ENCODE results near the gene PRKACG.
"Not testable (repeated sequence)": the region's sequence is repeated elsewhere in the genome, so short reads cannot be mapped to it uniquely, and the experiment has no call there.

Gene PRKACG

DNA sequence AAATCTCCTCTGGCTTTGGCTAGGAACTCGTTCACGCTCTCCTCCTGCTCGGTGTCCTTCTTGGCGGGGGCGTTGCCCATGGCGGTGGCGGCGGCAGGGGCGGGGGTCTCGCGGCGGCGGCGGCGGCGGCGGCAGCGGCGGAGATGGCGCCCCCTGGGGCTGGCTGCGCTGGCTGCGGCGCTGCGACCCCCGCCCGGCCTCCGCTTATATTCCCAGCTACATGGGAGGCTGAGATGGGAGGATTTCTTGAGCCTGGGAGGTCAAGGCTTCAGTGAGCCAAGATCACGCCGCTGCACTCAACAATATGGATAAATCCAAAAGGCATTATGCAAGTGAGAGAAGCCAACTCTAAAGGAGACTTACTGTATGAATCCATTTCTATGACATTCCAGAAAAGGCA is at the start of gene PRKACG:
Gene PRKACG, minus strand, starts transcription at position 101 of the 400 bp plus-strand sequence. Its CDS starts 21 bp downstream, at position 80.
- in situ Hi-C loops (cut with HindIII; ENCODE audit: low pct_ligation_motif_present, low pct_unique_long_range_greater_than_20kb, low sequenced_read_pairs): no loop called here
- no peak for DNase-seq

DNA sequence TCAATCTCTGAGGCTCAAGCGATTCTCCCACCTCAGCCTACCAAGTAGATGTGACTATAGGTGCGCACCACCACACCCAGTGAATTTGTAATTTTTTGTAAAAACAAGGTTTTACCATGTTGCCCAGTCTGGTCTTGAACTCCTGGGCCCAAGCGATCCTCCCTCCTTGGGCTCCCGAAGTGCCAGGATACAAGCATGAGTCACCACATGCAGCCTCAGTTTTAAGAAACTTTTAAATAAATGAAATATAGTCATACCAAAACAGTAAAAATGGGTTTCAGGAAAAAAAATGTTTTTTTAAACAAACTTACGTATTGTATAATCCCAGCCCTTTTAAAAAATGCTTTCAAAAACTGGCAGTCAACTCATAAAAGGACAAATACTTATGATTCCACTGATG is 48.3 kb upstream of the PRKACG start:
- no peak for DNase-seq
- in situ Hi-C loops (cut with HindIII; ENCODE audit: low pct_ligation_motif_present, low pct_unique_long_range_greater_than_20kb, low sequenced_read_pairs): no loop called here

DNA sequence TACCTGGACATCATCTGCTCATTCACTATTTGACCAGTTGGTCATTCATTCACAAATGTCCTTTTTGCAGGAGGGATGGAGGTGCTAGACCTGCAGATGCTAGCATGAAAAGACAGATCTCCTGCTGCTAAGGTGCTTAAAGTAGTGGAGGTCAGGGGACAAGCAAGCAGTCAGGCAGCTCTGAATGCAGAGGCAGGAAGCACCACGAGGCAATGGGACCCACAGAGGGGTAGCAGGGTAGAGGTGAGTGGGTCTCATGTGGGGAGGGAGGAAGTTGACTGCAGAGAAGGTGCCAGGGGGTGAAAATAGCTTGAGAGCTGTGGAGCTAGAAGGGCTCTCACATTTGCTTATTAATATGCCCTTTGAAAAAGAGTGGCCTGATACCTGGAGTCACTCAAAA is 46.9 kb upstream of the PRKACG start:
- in situ Hi-C loops (cut with HindIII; ENCODE audit: low pct_ligation_motif_present, low pct_unique_long_range_greater_than_20kb, low sequenced_read_pairs): no loop called here
- no peak for DNase-seq

DNA sequence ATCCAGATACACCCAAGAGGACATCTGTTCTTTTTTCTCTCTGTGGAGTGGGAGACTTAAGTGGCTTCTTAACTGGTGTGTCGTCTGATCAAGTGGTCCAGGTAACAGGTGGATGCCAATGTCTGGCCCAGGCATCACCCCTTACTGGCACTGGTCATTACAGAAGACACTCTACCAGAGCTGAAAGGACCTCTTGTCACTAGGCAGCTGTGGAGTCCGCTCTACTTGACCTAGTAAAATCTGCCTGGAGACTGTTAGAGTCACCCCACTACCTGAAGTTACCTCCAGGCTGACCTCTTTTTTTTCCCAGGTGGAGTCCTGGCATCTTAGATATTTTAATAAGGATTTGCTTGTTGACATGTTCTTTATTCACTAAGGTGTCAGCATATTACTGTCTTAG is 44.2 kb upstream of the PRKACG start:
- DNase-seq: no peak
- in situ Hi-C loops (cut with HindIII; ENCODE audit: low pct_ligation_motif_present, low pct_unique_long_range_greater_than_20kb, low sequenced_read_pairs): no loop called here

DNA sequence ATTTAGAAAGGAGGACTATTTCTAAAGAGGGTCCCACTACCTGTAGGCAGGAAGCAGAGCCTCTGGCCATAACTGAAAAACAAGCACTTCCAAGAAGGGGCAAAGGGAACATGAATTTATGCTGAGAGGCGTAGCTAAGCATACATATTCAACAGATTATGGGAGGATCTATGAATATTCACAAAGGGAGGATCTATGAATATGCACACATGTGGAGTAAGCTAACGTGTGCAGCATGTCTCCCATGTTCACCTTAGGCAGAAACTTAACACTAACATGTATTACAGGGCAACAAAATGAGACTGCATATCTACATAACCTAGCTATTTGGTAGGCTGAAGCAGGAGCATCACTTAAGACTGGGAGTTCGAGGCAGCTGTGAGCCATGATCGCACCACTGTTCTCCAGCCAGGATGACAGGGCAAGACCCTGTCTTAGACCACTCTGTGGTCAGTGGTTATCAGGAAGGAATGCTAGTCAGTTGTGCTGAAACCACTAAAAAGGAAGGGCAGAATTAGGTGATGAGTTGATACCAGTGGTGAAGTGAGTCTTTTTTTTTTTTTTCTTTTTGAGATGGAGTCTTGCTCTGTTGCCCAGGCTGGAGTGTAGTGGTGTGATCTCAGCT is 42.4 kb upstream of the PRKACG start:
- no peak for DNase-seq
- in situ Hi-C loops (cut with HindIII; ENCODE audit: low pct_ligation_motif_present, low pct_unique_long_range_greater_than_20kb, low sequenced_read_pairs): no loop called here

DNA sequence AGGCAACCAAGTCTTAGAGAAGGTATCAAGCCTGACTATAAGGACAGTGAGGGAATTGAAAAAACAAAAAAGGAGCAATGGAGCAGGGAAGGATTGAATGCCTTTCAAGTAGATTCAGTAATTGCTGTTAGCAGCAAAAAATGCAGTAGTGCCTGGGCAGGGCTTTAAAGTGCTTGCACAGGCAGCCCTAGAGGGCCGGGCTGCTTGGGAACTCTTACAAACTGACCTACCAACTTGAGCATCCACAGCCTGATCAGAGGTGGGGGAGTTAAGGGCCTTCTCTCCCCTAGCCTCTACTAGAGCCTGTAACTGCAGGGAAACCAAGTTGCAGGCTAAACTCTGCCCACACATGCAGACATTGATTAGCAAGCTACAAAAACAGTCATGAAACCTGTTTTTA is 41.1 kb upstream of the PRKACG start:
- DNase-seq: no peak

DNA sequence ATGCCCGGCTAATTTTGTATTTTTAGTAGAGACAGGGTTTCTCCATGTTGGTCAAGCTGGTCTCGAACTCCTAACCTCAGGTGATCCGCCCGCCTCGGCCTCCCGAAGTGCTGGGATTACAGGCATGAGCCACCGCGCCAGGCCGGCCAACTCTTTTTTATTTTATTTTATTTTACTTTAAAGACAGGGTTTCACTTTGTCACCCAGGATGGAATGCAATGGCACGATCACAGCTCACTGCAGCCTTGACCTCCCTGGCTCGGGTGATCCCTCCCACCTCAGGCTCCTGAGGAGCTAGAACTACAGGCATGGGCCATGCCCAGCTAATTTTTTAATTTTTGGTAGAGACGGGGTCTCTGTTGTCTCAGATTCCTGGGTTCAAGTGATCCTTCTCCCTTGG is 37.0 kb upstream of the PRKACG start:
- in situ Hi-C loops (cut with HindIII; ENCODE audit: low pct_ligation_motif_present, low pct_unique_long_range_greater_than_20kb, low sequenced_read_pairs); DNase-seq: not testable (repeated sequence)

More for the DNA sequence above, 41.1 kb upstream of the PRKACG start:
- in situ Hi-C loops (cut with HindIII; ENCODE audit: low pct_ligation_motif_present, low pct_unique_long_range_greater_than_20kb, low sequenced_read_pairs): no loop called here

DNA sequence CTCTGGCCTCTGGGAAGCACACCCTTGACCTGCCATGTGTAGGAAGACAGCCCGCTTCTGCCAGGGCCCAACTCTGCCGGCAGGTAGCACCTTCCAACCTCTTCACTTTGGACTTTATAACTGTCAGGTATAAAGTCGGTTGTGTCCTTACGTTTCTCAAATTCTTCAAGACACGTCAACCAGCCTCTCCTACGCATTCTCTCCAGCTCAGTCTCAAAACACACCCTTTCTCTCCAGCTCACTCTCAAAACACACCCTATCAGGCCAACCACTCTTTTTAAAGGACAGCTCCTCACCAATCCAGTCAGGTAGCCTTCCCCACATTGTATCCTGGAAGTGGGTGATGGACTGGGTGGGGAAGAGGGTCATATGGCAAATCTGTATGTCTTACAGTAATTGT is 35.2 kb upstream of the PRKACG start:
- DNase-seq: no peak
- in situ Hi-C loops (cut with HindIII; ENCODE audit: low pct_ligation_motif_present, low pct_unique_long_range_greater_than_20kb, low sequenced_read_pairs): no loop called here

DNA sequence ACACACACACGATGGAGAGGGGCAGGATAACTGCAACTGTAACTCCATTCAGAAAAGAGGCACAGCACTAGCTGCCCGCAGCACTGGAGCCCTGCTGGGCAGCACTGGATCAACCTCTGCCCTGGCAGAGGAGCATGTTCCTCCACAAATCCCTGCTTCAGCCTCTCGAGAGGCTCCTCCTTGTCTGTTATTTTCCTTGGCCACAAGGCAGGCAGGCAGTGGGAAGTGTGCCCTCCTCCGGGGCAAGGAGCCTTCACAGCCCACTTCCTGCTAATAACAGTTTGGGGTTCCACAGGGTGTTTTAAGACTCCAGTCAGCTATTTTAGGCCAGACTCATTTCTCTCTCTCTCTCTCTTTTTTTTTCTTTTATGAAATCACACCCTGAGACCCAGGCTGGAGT is 33.5 kb upstream of the PRKACG start:
- in situ Hi-C loops (cut with HindIII; ENCODE audit: low pct_ligation_motif_present, low pct_unique_long_range_greater_than_20kb, low sequenced_read_pairs): no loop called here
- DNase-seq: no peak

DNA sequence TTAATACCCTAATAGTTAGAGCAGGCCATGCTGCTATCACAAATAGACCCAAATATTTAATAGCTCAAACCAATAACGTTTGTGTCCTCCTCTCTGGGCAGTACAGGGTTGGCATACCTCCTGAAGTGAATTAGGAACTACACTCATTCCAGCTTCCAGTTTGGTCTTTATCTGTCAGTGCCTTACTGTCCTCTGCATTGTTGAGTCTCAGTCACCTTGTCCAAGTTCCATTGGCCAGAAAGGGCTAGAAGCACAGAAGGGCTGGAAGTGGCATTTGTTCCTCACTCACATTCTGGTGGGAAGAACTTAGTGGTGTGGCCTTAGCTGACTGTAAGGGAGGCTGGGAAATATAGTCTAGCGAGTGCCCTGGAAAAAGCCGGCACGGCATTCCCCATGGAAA is 32.8 kb upstream of the PRKACG start:
- no peak for DNase-seq
- in situ Hi-C loops (cut with HindIII; ENCODE audit: low pct_ligation_motif_present, low pct_unique_long_range_greater_than_20kb, low sequenced_read_pairs): no loop called here

DNA sequence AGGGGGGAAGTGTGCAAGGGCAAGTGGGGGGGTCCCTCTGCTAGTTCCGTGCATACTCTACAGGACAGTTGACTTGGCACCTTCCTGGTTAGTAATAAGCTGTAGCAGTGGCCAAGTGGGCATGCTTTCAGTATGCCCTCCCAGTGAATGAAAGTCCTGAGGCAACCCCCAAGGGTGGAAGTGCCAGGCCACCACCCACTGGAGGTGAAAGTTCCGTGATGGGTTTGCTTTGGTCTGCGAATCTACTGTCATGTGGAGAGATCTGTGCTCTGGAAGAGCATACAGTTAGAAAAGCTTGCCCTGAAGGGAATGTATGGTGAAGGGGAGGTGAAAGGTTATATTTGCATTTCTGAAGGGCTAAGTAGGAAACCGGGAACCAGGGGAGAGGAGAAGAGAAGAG is 31.9 kb upstream of the PRKACG start:
- no peak for DNase-seq
- in situ Hi-C loops (cut with HindIII; ENCODE audit: low pct_ligation_motif_present, low pct_unique_long_range_greater_than_20kb, low sequenced_read_pairs): no loop called here

DNA sequence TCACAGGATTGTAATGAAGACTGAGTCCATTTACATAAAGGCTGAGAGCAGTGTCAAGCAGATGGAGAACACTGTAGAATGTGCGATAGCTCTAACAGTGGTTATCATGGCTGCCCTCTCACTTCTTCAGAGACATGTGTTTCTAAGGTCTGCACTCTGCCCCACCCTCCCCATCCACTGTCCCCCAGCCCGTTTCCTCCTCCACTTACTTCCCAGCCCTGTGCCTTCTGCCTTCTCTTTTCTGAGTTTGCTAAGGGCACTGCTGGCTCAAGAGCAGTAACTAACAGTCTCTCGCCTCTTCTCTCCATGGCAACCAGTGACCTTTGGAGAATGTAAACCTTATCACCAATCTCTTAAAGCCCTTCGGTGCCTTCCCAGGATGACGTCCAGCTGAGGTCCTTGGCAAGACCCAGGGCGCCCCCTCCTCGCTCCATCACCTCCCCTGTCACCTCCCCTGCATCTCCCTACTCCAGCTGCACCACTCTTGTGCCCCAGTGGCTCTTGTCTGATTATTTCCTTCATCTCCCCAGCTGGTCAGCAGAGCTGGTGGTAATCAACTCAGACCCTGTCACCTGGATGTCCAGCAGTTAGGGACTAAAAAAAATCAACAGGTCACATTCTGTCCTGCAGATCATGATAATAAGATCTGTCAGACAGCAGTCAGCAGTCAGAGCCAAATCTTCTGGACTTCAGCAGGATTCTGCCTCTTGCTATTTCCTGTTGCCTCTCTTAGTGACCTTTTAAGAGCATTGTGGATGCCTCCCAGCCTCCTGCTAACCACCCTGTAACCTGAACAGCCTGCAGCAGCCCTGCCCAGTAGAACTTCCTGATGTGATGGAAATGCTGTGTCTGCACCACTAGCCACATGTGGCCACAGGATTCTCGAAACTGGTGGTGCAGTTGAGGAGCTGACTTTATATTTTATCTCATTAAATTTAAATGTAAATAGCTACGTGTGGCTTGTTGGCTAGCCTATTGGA is 30.6 kb upstream of the PRKACG start:
- DNase-seq: no peak
- in situ Hi-C loops (cut with HindIII; ENCODE audit: low pct_ligation_motif_present, low pct_unique_long_range_greater_than_20kb, low sequenced_read_pairs): no loop called here

DNA sequence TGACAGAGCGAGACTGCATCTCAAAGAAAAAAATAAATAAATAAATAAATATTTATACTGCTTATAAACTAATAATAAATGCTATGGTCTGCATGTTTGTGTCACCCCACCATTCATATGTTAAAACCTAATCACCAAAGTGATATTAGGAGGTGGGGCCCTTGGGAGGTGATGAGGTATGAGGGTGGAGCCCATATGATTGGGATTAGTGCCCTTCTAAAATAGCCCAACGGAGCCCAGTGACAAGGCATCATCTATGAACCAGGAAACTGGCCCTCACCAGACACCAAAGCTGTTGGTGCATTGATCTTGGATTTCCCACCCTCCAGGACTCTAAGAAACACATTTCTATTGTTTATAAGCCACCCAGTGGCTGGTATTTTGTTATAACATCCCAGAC is 26.7 kb upstream of the PRKACG start:
- DNase-seq: no peak
- in situ Hi-C loops (cut with HindIII; ENCODE audit: low pct_ligation_motif_present, low pct_unique_long_range_greater_than_20kb, low sequenced_read_pairs): no loop called here

DNA sequence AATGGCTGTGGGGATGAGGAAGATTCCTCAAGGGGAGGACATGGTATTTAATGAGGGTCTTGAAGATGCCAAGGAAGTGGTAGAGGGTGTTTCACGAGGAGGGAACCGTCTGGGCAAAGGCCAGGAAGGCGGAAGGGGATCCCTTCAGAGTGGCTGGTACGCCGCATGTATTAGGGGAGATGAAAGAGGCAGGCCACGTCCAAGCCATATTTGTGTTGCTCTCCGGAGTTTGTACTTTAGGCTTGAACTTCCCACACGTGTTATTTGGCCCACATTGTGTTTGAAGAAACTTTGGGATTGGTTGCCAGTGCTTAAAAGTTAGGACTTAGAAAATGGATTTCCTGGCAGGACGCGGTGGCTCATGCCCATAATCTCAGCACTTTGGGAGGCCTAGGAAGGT is 22.9 kb upstream of the PRKACG start:
- no peak for DNase-seq
- in situ Hi-C loops (cut with HindIII; ENCODE audit: low pct_ligation_motif_present, low pct_unique_long_range_greater_than_20kb, low sequenced_read_pairs): no loop called here

DNA sequence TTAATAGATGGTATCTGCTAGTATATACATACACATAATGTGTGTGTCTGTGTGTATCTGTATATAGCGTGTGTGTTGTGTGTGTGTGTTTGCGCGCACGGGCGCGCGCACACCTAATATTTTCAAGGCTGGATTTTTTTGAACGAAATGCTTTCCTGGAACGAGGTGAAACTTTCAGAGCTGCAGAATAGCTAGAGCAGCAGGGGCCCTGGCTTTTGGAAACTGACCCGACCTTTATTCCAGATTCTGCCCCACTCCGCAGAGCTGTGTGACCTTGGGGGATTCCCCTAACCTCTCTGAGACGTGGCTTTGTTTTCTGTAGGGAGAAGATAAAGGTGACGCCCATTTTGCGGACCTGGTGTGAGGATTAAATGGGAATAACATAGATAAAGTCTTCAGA is 22.4 kb upstream of the PRKACG start:
- in situ Hi-C loops (cut with HindIII; ENCODE audit: low pct_ligation_motif_present, low pct_unique_long_range_greater_than_20kb, low sequenced_read_pairs): no loop called here
- peak; percentile 6 for DNase-seq

DNA sequence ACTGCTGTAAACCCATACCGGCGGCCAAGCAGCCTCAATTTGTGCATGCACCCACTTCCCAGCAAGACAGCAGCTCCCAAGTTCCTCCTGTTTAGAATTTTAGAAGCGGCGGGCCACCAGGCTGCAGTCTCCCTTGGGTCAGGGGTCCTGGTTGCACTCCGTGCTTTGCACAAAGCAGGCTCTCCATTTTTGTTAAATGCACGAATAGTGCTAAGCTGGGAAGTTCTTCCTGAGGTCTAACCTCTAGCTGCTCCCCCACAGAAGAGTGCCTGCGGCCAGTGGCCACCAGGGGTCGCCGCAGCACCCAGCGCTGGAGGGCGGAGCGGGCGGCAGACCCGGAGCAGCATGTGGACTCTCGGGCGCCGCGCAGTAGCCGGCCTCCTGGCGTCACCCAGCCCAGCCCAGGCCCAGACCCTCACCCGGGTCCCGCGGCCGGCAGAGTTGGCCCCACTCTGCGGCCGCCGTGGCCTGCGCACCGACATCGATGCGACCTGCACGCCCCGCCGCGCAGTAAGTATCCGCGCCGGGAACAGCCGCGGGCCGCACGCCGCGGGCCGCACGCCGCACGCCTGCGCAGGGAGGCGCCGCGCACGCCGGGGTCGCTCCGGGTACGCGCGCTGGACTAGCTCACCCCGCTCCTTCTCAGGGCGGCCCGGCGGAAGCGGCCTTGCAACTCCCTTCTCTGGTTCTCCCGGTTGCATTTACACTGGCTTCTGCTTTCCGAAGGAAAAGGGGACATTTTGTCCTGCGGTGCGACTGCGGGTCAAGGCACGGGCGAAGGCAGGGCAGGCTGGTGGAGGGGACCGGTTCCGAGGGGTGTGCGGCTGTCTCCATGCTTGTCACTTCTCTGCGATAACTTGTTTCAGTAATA is 21.8 kb upstream of the PRKACG start, which contains the start of gene FXN:
Gene FXN, plus strand, starts transcription at position 315 of the 871 bp plus-strand sequence. Its CDS starts 31 bp downstream, at position 346.
- in situ Hi-C loops (cut with HindIII; ENCODE audit: low pct_ligation_motif_present, low pct_unique_long_range_greater_than_20kb, low sequenced_read_pairs): no loop called here
- DNase-seq: peak; percentile 65

DNA sequence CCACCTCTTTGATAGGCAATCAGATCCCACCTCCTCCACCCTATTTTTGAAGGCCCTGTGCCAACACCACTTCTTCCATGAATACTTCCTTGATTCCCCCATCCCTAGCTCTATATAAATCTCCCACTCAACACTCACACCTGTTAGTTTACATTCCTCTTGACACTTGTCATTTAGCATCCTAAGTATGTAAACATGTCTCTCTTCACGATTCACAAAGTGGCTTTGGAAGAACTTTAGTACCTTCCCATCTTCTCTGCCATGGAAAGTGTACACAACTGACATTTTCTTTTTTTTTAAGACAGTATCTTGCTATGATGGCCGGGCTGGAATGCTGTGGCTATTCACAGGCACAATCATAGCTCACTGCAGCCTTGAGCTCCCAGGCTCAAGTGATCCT is 20.2 kb upstream of the PRKACG start:
- no peak for DNase-seq
- in situ Hi-C loops (cut with HindIII; ENCODE audit: low pct_ligation_motif_present, low pct_unique_long_range_greater_than_20kb, low sequenced_read_pairs): no loop called here

DNA sequence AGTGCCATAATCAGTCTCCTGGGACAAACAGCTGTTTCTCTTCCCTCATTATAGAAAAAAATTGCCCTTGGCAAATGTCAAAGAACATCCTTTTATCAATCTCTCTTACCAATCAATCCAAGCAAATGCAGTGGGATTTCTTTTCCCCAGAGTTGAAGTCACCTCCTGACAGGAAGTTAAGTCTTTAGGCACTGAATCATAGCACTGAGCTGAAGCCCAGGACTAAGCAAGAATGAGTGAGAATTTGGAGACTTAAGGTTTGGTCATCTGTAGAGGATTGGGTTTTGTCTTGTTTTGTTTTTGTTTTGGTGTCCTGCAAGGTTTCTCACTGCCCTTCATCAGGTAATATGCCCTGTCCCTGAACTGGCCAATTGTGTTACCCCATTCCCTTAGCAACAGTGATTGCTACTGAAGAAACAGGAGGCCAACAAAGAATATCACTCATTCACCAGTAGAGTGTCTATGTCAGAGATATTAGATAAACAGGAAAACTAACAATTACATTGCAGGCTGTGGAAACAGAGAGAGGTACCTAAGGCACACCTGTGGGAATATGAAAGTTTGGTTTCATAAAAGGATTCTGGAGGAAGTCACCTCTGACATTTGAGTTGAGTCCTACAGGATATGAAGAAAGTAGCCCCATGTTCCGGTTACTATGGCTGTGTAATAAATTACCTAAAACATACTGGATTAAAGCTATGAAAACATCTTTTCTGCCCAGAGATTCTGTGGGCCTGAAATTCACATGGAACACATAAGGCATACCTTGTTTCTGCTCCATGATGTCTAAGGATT is 17.1 kb upstream of the PRKACG start:
- in situ Hi-C loops (cut with HindIII; ENCODE audit: low pct_ligation_motif_present, low pct_unique_long_range_greater_than_20kb, low sequenced_read_pairs): no loop called here

More for the DNA sequence above, 17.1 kb upstream of the PRKACG start:
- DNase-seq: no peak

Measured in ACHN (cell line).